Measurements from ENCODE around the gene CD22. TPM values are rescaled to one million over a fixed set of nuclear protein-coding genes. Genes with fewer than 3 reads are reported as not detected.

CD22 gene
- total RNA-seq, 3 donors from 2014 or later (not counting 1 experiment from before 2014, with no cell fraction given): 4.3 to 7.0 (median 6.0) TPM

DNA sequence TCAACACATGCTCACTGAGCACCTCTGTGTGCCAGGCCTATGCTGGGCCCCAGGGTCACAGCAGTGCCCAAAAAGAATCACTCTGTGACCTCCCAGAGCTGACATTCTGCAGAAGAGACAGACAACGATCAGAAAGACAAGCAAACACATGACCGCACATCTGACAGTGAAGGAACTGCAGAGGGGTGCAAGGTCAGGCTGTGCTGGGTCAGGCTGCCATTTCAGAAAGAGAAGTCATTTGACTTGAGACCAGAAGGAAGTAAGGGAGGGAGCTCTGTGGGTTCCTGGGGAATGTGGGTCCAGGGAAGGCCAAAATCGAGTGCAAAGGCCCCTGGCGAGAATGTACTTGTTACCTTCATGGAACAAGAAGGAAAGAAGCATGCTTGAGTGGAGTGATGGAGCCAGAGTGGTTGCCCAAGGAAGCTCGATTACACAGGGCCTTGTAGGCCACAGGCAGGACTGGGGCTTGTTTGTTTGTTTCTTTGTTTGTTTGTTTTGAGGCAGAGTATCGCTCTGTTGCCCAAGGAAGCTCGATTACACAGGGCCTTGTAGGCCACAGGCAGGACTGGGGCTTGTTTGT is 11.4 kb upstream of the CD22 start:
- 65% methylated on average over 7 of the region's 7 CpGs for WGBS (ENCODE audit: insufficient coverage)
- DNase-seq: no peak
- peak overlapping the region; percentile 33 for H3K27ac ChIP-seq (ENCODE audit: low read length)
- no peaks in the 10 kb centered on the region for H3K9me3 ChIP-seq (ENCODE audit: control insufficient read depth, insufficient read depth, low read length)
- H3K4me3 Mint-ChIP-seq: no peak overlapping the region
- no peaks in the 10 kb centered on the region for H3K36me3 ChIP-seq (ENCODE audit: control insufficient read depth, insufficient read depth, low read length)
- H3K9me3 Mint-ChIP-seq: peaks cover 2% of the 10 kb centered on the region in 2 donors
- H3K4me1 ChIP-seq (ENCODE audit: control insufficient read depth, insufficient read depth, low read length): peaks cover 46% of the 10 kb centered on the region
- peaks cover 0 to 8% of the 10 kb centered on the region in 2 donors for H3K4me1 Mint-ChIP-seq
- H3K4me3 ChIP-seq (ENCODE audit: low read length): no peak overlapping the region
- no peaks in the 10 kb centered on the region for H3K36me3 Mint-ChIP-seq
- peaks cover 0 to 12% of the 10 kb centered on the region in 2 donors for H3K27me3 Mint-ChIP-seq (ENCODE audit: low read depth in 2 of 2)
- ATAC-seq: no peak
- TF ChIP-seq, protein P1, sequence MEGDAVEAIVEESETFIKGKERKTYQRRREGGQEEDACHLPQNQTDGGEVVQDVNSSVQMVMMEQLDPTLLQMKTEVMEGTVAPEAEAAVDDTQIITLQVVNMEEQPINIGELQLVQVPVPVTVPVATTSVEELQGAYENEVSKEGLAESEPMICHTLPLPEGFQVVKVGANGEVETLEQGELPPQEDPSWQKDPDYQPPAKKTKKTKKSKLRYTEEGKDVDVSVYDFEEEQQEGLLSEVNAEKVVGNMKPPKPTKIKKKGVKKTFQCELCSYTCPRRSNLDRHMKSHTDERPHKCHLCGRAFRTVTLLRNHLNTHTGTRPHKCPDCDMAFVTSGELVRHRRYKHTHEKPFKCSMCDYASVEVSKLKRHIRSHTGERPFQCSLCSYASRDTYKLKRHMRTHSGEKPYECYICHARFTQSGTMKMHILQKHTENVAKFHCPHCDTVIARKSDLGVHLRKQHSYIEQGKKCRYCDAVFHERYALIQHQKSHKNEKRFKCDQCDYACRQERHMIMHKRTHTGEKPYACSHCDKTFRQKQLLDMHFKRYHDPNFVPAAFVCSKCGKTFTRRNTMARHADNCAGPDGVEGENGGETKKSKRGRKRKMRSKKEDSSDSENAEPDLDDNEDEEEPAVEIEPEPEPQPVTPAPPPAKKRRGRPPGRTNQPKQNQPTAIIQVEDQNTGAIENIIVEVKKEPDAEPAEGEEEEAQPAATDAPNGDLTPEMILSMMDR (IDR thresholded peaks at IDR 0.05): no peak
- H3K27me3 ChIP-seq (ENCODE audit: control insufficient read depth, insufficient read depth, low read length): no peaks in the 10 kb centered on the region
- intact Hi-C loops (cut with micrococcal nuclease): no loop called here
- no peak overlapping the region for H3K27ac Mint-ChIP-seq

DNA sequence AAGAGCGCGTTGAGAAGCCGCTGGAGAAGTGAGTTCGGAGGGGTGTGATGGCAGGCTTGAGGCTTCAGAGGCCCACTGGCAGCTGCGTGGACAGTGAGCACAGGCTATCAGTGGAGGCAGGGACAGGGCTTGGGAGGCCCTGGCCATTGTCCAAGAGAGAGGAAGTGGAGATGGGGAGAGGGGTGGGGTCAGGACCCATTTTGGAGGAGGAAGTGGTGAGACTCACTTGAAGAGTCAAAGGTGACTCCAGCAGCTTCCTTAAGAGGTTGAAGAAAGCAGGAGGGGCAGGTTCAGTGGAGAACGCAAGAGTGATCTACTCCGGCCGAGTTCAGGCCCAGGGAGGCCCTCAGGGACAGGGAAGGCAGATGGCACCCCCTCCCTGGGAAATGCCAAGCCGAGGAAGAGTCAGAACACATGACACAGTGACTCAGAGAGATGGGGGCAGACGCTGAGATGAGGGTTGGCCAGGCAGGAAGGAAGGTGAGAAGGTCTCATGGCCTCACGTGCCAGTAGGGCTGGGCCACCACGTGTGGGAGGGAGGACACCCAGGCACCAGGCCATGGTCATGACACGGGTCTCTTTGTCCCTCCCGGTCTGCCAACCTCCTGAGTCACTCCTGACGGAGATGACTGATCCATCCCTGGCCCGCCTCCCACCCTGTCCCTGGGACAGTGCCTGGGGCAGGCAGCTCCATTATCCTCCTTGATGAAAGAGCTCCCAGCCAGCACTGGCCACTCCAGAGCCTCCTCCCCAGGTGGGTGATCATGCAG is 10.1 kb upstream of the CD22 start:
- Mint-ChIP-seq H3K27me3 (ENCODE audit: low read depth in 2 of 2) (peaks cover 0 to 10% of the 10 kb centered on the region in 2 donors), H3K36me3 (no peaks in the 10 kb centered on the region), H3K27ac (peak overlapping the region in 1 of 2 donors; percentile 76), H3K9me3 (peaks cover 2% of the 10 kb centered on the region in 2 donors), H3K4me1 (peaks cover 0 to 8% of the 10 kb centered on the region in 2 donors), H3K4me3 (no peak overlapping the region)
- no peak overlapping the region for H3K4me3 ChIP-seq (ENCODE audit: low read length)
- H3K4me1 ChIP-seq (ENCODE audit: control insufficient read depth, insufficient read depth, low read length): peaks cover 41% of the 10 kb centered on the region
- H3K27me3 ChIP-seq (ENCODE audit: control insufficient read depth, insufficient read depth, low read length): no peaks in the 10 kb centered on the region
- ATAC-seq (peak; percentile 38 to 52 (median 40)), DNase-seq (no peak)
- H3K27ac ChIP-seq (ENCODE audit: low read length): peak overlapping the region; percentile 5
- H3K36me3 ChIP-seq (ENCODE audit: control insufficient read depth, insufficient read depth, low read length): no peaks in the 10 kb centered on the region
- intact Hi-C loops (cut with micrococcal nuclease): no loop called here
- 64% methylated on average over 16 of the region's 16 CpGs for WGBS (ENCODE audit: insufficient coverage)
- TF ChIP-seq, protein P1 (IDR thresholded peaks at IDR 0.05): no peak
- no peaks in the 10 kb centered on the region for H3K9me3 ChIP-seq (ENCODE audit: control insufficient read depth, insufficient read depth, low read length)

DNA sequence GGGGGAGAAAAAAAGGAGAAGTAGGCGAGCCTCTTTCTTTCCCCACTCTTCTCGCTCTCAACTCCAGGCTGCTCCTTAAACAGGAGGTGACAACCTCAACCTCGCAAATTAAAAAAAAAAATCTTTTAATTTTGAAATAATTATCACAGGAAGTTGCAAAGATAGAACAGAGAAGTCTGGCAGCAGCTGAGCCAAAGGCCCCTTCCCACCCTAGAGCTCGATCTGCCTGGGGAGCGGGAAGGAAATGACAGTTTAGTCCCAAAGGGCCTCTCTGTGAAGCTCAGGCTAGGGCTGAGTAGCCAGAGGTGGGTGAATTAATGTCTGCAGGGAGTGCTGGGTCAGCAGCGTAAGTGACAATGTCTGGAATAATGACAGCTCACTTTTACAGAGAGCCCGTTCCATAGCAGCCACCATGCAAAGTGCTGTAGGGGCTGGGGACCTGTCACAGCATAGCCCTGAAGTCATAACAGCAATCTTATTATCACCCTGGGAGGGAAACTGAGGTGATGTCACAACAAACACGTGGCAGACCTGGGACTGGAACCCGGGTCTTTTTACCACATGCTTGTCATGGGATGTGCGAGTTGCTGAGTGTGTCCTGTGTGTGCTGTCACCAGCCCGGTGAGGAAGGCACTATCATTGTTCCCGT is 8.8 kb upstream of the CD22 start:
- 39% methylated on average over 9 of the region's 12 CpGs for WGBS (ENCODE audit: insufficient coverage)
- TF ChIP-seq, protein P1 (IDR thresholded peaks at IDR 0.05): no peak
- Histone ChIP-seq H3K27me3 (ENCODE audit: control insufficient read depth, insufficient read depth, low read length) (no peaks in the 10 kb centered on the region), H3K4me1 (ENCODE audit: control insufficient read depth, insufficient read depth, low read length) (peaks cover 41% of the 10 kb centered on the region), H3K9me3 (ENCODE audit: control insufficient read depth, insufficient read depth, low read length) (no peaks in the 10 kb centered on the region), H3K36me3 (ENCODE audit: control insufficient read depth, insufficient read depth, low read length) (no peaks in the 10 kb centered on the region), H3K27ac (ENCODE audit: low read length) (peak overlapping the region; percentile 71), H3K4me3 (ENCODE audit: low read length) (no peak overlapping the region)
- intact Hi-C loops (cut with micrococcal nuclease): no loop called here
- Mint-ChIP-seq H3K9me3 (peaks cover 2% of the 10 kb centered on the region in 2 donors), H3K27me3 (ENCODE audit: low read depth in 2 of 2) (peaks cover 0 to 6% of the 10 kb centered on the region in 2 donors), H3K4me1 (peaks cover 0 to 8% of the 10 kb centered on the region in 2 donors), H3K4me3 (no peak overlapping the region), H3K36me3 (no peaks in the 10 kb centered on the region), H3K27ac (no peak overlapping the region)
- ATAC-seq (peak in 1 of 3 donors; percentile 18), DNase-seq (no peak)
